Endothelial cell (in vitro differentiated cells): ENCODE data around the gene CRYBG2. TPM values are rescaled to one million over a fixed set of nuclear protein-coding genes. Genes with fewer than 3 reads are reported as not detected.

ENCODE experiments used
- DNase-seq: peaks from one replicate; pipeline ENCODE4 v3.0.0; 2021; ENCODE audit warnings: low spot score
- H3K27ac Mint-ChIP-seq: one replicate; pipeline ENCODE4 v1.8.0; 2021; ENCODE audit warnings: mixed read lengths, inconsistent platforms; ENCODE audit not compliant: unreplicated experiment
- H3K27me3 Mint-ChIP-seq: one replicate; pipeline ENCODE4 v1.8.0; 2021; ENCODE audit warnings: mild to moderate bottlenecking, moderate library complexity, mixed read lengths, inconsistent platforms; ENCODE audit not compliant: unreplicated experiment
- H3K36me3 Mint-ChIP-seq: one replicate; pipeline ENCODE4 v1.8.0; 2021; ENCODE audit warnings: mild to moderate bottlenecking, low read depth, mixed read lengths, inconsistent platforms; ENCODE audit not compliant: unreplicated experiment
- H3K4me1 Mint-ChIP-seq: one replicate; pipeline ENCODE4 v1.8.0; 2021; ENCODE audit warnings: mild to moderate bottlenecking, mixed read lengths, inconsistent platforms; ENCODE audit not compliant: unreplicated experiment
- H3K4me3 Mint-ChIP-seq: one replicate; pipeline ENCODE4 v1.8.0; 2021; ENCODE audit warnings: mild to moderate bottlenecking, mixed read lengths, inconsistent platforms; ENCODE audit not compliant: unreplicated experiment
- H3K9me3 Mint-ChIP-seq: one replicate; pipeline ENCODE4 v1.8.0; 2021; ENCODE audit warnings: mixed read lengths, inconsistent platforms; ENCODE audit not compliant: unreplicated experiment
- total RNA-seq: library from RNA; stranded (reverse); fragmentation: NEBNext Ultra II Directional; extraction: Animal tissue kit (Norgen Biotek cat#: 25700); gene quantifications from one replicate; pipeline ENCODE4 v1.2.1, GENCODE V29; 2021; ENCODE audit not compliant: unreplicated experiment
- TF ChIP-seq, protein P1 (sequence below): fragments of 200-600 bp; sonication (generic); IDR thresholded peaks from one replicate; pipeline ENCODE4 v1.5.0; 2021; ENCODE audit warnings: antibody characterized with exemption; ENCODE audit not compliant: unreplicated experiment

Gene CRYBG2
- total RNA-seq, 1 donor from 2014 or later, result 1.4 TPM

DNA sequence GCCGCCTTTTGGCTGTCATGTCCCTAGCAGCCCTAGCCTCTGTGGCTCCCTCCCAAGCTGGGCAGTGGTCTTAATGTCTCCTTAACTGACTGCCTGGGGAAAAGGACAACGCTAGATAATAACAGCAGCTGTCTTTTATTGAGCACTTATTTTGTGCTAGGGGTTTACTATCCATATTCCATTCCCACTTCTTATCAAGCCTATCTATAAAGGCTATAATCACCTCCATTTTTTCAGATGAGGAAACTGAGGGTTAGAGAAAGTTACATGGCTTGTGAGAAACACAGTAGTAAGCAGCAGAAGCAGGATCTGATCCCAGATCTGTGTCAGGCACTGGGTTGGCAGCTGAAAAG lies 67.9 kb downstream of the CRYBG2 start:
- Mint-ChIP-seq H3K36me3 (peaks cover 17% of the 10 kb centered on the region), H3K27ac (no peak overlapping the region), H3K27me3 (peaks cover 12% of the 10 kb centered on the region), H3K4me1 (peaks cover 26% of the 10 kb centered on the region), H3K4me3 (no peak overlapping the region), H3K9me3 (no peaks in the 10 kb centered on the region)
- no peak for DNase-seq
- TF ChIP-seq, protein P1, sequence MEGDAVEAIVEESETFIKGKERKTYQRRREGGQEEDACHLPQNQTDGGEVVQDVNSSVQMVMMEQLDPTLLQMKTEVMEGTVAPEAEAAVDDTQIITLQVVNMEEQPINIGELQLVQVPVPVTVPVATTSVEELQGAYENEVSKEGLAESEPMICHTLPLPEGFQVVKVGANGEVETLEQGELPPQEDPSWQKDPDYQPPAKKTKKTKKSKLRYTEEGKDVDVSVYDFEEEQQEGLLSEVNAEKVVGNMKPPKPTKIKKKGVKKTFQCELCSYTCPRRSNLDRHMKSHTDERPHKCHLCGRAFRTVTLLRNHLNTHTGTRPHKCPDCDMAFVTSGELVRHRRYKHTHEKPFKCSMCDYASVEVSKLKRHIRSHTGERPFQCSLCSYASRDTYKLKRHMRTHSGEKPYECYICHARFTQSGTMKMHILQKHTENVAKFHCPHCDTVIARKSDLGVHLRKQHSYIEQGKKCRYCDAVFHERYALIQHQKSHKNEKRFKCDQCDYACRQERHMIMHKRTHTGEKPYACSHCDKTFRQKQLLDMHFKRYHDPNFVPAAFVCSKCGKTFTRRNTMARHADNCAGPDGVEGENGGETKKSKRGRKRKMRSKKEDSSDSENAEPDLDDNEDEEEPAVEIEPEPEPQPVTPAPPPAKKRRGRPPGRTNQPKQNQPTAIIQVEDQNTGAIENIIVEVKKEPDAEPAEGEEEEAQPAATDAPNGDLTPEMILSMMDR, result no peak

DNA sequence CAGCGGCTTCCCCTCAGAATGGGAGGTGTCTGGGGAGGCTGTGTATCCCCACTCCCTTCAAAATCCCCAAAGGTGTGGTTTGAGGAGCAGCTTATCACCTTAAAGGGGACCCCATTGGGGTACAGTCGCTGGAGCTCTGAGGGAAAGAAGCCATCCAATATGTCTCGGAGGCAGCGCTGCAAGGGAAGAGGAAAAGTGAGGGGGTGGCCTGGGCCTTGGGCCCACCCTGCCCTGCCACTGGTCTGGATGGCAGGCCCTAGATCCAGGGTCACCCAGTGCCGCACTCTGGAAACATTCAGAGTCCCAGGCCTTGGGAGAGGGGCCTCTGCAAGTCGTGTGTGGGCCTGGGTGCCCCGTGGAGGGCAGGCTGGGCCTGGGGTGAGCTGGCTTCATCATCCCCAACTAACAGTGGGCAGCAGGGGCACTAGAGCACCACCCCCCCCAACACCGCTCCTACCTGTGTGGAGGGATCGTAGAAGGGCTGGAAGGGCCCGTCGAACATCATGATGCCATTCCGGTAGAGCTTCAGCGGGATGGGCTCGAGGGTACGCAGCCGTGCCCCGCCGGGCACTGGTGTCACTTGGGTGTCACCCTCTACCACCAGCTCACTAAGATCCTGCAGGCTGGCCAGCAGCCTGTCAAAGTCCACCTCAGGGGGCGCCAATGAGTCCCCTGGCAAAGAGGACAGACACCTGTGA lies 68.4 kb downstream of the CRYBG2 start:
- peak; percentile 76 for DNase-seq
- peaks cover 12% of the 10 kb centered on the region for H3K27me3 Mint-ChIP-seq
- H3K4me1 Mint-ChIP-seq, result peaks cover 29% of the 10 kb centered on the region
- H3K9me3 Mint-ChIP-seq, result no peaks in the 10 kb centered on the region
- no peak overlapping the region for H3K4me3 Mint-ChIP-seq
- TF ChIP-seq, protein P1, result peak; percentile 28
- H3K36me3 Mint-ChIP-seq, result peaks cover 19% of the 10 kb centered on the region
- H3K27ac Mint-ChIP-seq, result no peak overlapping the region

DNA sequence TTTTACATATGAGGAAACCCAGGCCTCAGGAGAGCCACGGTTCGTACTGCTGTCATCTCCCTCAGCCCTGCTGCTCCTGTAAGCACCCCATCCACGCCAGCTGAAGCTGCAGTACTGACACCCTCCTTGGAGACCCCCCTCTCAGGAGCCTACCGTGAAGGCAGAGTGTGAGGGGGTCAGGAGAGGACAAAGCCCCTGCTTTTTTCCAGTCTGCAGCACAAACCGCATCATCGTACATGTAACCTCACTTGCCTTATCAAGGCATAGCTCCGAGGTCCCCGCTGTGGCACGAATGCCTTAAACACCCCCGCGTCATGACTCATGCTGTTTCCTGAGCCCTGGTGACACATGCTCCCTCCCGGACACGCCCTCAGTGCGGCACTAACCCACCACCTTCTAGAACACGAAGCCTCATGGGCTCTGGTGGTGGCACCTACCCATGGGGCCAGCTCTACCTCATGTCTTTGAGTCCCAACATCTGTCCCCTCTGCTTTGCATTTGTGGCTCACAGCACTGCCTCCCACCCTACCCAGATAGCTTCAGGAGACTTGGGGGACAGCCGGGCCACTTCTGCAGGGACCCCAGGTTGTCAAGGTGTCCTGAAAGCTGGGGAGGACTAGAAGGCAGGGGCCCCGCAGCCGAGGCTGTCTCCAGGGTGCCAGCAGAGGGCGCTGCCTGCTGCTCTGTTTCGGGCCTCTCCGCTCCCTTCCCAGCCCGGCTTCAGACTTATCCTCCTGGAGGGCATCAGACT lies 69.2 kb downstream of the CRYBG2 start:
- TF ChIP-seq, protein P1, result peak; percentile 76
- H3K4me3 Mint-ChIP-seq, result peak overlapping the region; percentile 51
- peaks cover 30% of the 10 kb centered on the region for H3K4me1 Mint-ChIP-seq
- peaks cover 19% of the 10 kb centered on the region for H3K36me3 Mint-ChIP-seq
- no peaks in the 10 kb centered on the region for H3K9me3 Mint-ChIP-seq
- H3K27ac Mint-ChIP-seq, result peak overlapping the region; percentile 17
- DNase-seq, result peak; percentile 83
- H3K27me3 Mint-ChIP-seq, result peaks cover 12% of the 10 kb centered on the region

DNA sequence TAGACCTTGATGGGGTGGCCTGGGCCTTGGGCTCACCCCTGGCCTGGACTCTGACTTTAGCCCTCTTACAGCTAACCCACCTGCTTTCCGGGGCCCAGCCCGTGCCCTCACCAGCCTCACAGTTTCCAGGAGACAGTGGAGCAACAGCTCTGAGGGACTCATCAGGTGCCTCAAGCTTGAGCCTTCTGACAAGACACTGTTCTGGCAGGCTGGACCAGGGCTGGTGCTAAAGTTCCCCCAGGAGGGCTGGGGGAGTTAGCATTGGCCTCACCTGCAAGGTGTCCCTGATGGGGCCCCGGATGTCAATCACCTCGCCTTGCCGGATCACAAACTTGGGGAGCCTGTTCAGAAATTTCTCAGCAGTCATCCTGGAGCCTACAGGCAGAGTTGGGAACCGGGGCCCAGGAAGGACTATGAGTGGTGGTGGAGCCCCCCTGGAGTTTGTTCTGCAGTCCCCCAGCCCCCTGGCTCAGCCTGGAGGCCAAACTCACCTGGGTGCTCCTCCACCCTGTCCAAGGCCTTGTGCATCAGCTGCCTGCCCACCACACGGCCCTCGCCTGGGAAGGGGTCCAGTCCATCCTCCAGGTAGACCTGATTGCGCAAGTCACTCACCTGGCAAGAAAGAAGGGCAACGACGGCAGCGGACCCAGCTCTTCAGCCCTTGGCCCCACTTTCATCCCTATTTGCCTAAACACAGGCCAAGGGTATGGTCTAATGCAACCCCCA lies 69.9 kb downstream of the CRYBG2 start:
- Mint-ChIP-seq H3K36me3 (peaks cover 19% of the 10 kb centered on the region), H3K4me1 (peaks cover 35% of the 10 kb centered on the region), H3K4me3 (no peak overlapping the region), H3K27ac (no peak overlapping the region), H3K9me3 (no peaks in the 10 kb centered on the region), H3K27me3 (peaks cover 12% of the 10 kb centered on the region)
- no peak for DNase-seq
- TF ChIP-seq, protein P1, result no peak
